Endothelial cell of umbilical vein (primary cell): ENCODE measurements around the gene DDX24.

Source experiments
- POLR2A ChIP-seq: IDR thresholded peaks from 2 replicates; pipeline ENCODE4 v1.6.1; 2012; ENCODE audit warnings: low read depth, mild to moderate bottlenecking, control low read depth, low read length
- TF ChIP-seq, protein P1 (sequence below), 2 donors: IDR thresholded peaks; 1 replicate in 1 of 2; 2 replicates in 1 of 2; pipeline ENCODE4 v1.5.1; 2011; ENCODE audit warnings: low read length in 2 of 2, mild to moderate bottlenecking in 2 of 2, moderate library complexity in 2 of 2, control low read depth in 1 of 2, inconsistent platforms in 1 of 2, low read depth in 1 of 2; ENCODE audit not compliant: insufficient read depth in 1 of 2; ENCODE audit errors: extremely low read depth in 1 of 2

- no peak for TF ChIP-seq POLR2A
- TF ChIP-seq, protein P1, sequence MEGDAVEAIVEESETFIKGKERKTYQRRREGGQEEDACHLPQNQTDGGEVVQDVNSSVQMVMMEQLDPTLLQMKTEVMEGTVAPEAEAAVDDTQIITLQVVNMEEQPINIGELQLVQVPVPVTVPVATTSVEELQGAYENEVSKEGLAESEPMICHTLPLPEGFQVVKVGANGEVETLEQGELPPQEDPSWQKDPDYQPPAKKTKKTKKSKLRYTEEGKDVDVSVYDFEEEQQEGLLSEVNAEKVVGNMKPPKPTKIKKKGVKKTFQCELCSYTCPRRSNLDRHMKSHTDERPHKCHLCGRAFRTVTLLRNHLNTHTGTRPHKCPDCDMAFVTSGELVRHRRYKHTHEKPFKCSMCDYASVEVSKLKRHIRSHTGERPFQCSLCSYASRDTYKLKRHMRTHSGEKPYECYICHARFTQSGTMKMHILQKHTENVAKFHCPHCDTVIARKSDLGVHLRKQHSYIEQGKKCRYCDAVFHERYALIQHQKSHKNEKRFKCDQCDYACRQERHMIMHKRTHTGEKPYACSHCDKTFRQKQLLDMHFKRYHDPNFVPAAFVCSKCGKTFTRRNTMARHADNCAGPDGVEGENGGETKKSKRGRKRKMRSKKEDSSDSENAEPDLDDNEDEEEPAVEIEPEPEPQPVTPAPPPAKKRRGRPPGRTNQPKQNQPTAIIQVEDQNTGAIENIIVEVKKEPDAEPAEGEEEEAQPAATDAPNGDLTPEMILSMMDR (IDR thresholded peaks at IDR 0.05; ENCODE audit: extremely low read depth in 1 of 2, insufficient read depth in 1 of 2, low read depth in 1 of 2, low read length in 2 of 2), result no peak
Measured at GRCh38 chr14:93998871-93999403, 82.1 kb downstream of the DDX24 start.
